ENCODE measurements around the gene LRRIQ1.
"Not testable (repeated sequence)": the region's sequence is repeated elsewhere in the genome, so short reads cannot be mapped to it uniquely, and the experiment has no call there.

Gene LRRIQ1

DNA sequence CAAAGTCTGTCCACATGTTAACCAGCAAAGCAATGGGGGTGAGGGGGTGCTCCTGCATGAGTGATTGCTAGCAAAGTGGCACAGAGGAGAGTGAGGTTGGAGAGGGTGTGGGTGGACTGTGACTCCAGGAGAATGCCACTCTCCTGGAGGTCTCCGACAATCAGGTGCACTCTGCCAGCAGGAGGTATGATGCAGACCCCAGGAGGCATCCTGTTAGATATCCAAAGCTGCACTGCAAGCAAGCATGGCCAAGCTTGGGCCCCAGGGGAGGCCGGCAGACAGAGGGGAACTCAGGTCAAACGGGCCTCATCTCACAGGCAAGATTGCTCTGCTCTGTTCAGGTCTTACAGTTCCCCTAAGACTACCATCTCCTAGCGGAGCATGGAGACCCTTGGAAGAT is 170.4 kb downstream of the LRRIQ1 start:
- Histone ChIP-seq H3K9me3 (ENCODE audit: control insufficient read depth, insufficient read depth, low read depth, low read length) (no peaks in the 10 kb centered on the region), H3K27ac (ENCODE audit: extremely low read depth, low read depth, low read length) (no peak overlapping the region), H3K4me1 (ENCODE audit: control insufficient read depth, insufficient read depth, low read length) (no peaks in the 10 kb centered on the region), H3K36me3 (ENCODE audit: control insufficient read depth in 2 of 2, insufficient read depth in 1 of 2, low read length in 2 of 2) (no peaks in the 10 kb centered on the region), H3K4me3 (ENCODE audit: low read depth, low read length) (no peak overlapping the region)
- ChIA-PET CTCF (no interaction called here), POLR2A (no interaction called here)
- TF ChIP-seq GLI4 (tag by site-specific recombination; IDR thresholded peaks at IDR 0.05) = no peak
- TF ChIP-seq GLIS1 (tag by site-specific recombination; IDR thresholded peaks at IDR 0.05) = peak; percentile 95
- no peak for TF ChIP-seq ZNF114 (tag by site-specific recombination; IDR thresholded peaks at IDR 0.05)
- TF ChIP-seq, protein P1, sequence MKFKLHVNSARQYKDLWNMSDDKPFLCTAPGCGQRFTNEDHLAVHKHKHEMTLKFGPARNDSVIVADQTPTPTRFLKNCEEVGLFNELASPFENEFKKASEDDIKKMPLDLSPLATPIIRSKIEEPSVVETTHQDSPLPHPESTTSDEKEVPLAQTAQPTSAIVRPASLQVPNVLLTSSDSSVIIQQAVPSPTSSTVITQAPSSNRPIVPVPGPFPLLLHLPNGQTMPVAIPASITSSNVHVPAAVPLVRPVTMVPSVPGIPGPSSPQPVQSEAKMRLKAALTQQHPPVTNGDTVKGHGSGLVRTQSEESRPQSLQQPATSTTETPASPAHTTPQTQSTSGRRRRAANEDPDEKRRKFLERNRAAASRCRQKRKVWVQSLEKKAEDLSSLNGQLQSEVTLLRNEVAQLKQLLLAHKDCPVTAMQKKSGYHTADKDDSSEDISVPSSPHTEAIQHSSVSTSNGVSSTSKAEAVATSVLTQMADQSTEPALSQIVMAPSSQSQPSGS (tag by site-specific recombination; IDR thresholded peaks at IDR 0.05; ENCODE audit: low read depth) = no peak
- no peak for TF ChIP-seq OVOL3 (tag by site-specific recombination; IDR thresholded peaks at IDR 0.05)
- TF ChIP-seq ZNF140 (tag by site-specific recombination; IDR thresholded peaks at IDR 0.05) = no peak
- TF ChIP-seq, protein P2, sequence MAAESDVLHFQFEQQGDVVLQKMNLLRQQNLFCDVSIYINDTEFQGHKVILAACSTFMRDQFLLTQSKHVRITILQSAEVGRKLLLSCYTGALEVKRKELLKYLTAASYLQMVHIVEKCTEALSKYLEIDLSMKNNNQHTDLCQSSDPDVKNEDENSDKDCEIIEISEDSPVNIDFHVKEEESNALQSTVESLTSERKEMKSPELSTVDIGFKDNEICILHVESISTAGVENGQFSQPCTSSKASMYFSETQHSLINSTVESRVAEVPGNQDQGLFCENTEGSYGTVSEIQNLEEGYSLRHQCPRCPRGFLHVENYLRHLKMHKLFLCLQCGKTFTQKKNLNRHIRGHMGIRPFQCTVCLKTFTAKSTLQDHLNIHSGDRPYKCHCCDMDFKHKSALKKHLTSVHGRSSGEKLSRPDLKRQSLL (tag by site-specific recombination; IDR thresholded peaks at IDR 0.05) = no peak
- no peak for TF ChIP-seq ZNF202 (tag by site-specific recombination; IDR thresholded peaks at IDR 0.05; ENCODE audit: borderline replicate concordance)
- no peak for TF ChIP-seq ZNF274 (IDR thresholded peaks at IDR 0.05; ENCODE audit: low read length)
- no peak for TF ChIP-seq ZNF274 (tag by site-specific recombination; IDR thresholded peaks at IDR 0.05; ENCODE audit: borderline replicate concordance)

DNA sequence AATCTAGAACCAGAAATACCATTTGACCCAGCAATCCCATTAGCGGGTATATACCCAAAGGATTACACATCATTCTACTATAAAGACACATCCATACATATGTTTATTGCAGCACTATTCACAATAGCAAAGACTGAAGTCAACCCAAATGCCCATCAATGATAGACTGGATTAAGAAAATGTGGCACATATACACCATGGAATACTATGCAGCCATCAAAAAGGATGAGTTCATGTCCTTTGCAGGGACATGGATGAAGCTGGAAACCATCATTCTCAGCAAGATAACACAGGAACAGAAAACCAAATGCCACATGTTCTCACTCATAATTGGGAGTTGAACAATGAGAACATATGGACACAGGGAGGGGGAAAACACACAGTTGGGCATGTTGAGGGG is 188.2 kb downstream of the LRRIQ1 start:
- H3K36me3 ChIP-seq (ENCODE audit: control insufficient read depth in 2 of 2, insufficient read depth in 1 of 2, low read length in 2 of 2); H3K4me1 ChIP-seq (ENCODE audit: control insufficient read depth, insufficient read depth, low read length); POLR2A ChIA-PET; H3K4me3 ChIP-seq (ENCODE audit: low read depth, low read length); H3K27ac ChIP-seq (ENCODE audit: extremely low read depth, low read depth, low read length); H3K9me3 ChIP-seq (ENCODE audit: control insufficient read depth, insufficient read depth, low read depth, low read length); CTCF ChIA-PET: not testable (repeated sequence)
- TF ChIP-seq ZNF146 (tag by site-specific recombination; IDR thresholded peaks at IDR 0.05) = peak; percentile 94

DNA sequence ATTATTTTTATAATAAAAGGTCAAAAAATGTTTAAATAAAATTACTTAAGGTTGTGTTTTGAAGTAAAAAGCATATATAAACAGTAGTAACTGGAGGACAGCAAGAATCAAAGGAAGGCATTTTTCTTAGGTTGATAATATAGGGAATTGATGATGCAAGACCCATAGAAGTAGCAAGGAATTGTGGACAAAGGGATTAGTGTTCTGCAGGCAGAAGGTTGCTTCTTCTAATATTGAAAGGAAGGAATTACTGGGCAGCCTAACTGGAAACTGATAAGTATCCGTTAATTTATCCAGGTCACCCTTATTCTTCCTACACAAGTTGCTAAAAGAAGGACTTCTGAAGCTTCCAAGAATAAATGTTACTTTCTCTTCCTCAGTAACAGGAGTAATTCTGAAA is 189.3 kb downstream of the LRRIQ1 start:
- TF ChIP-seq ZBTB1 (tag by site-specific recombination; IDR thresholded peaks at IDR 0.05) = no peak
- TF ChIP-seq ZBTB8A (tag by site-specific recombination; IDR thresholded peaks at IDR 0.05) = no peak
- no peak for TF ChIP-seq ZNF350 (tag by site-specific recombination; IDR thresholded peaks at IDR 0.05)
- POLR2A ChIA-PET = no interaction called here
- Histone ChIP-seq H3K4me3 (ENCODE audit: low read depth, low read length) (no peak overlapping the region), H3K36me3 (ENCODE audit: control insufficient read depth in 2 of 2, insufficient read depth in 1 of 2, low read length in 2 of 2) (no peaks in the 10 kb centered on the region), H3K4me1 (ENCODE audit: control insufficient read depth, insufficient read depth, low read length) (no peaks in the 10 kb centered on the region), H3K9me3 (ENCODE audit: control insufficient read depth, insufficient read depth, low read depth, low read length) (no peaks in the 10 kb centered on the region), H3K27ac (ENCODE audit: extremely low read depth, low read depth, low read length) (no peak overlapping the region)
- CTCF ChIA-PET = no interaction called here

DNA sequence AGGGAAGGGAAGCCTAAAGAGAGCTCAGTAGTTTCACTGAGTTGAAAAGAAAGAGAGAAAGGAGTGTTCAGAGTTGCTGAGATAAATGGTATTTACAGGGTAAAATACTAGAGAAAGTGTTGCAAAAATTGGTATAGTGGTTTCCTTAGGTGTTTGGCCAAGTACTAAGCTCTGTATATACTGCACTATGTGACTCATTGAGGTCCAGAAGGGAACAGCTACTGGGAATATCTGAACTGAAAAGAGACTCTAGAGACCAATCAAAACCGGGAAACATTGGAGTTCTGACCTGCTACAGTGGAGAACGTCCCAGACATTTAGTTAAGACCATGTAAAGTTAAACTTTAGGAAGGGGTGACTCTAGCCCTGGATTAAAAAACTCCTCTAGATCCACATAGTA is 201.2 kb downstream of the LRRIQ1 start:
- CTCF ChIA-PET = no interaction called here

More for the DNA sequence above, 201.2 kb downstream of the LRRIQ1 start:
- H3K36me3 ChIP-seq (ENCODE audit: control insufficient read depth in 2 of 2, insufficient read depth in 1 of 2, low read length in 2 of 2) = no peaks in the 10 kb centered on the region
- no peaks in the 10 kb centered on the region for H3K4me1 ChIP-seq (ENCODE audit: control insufficient read depth, insufficient read depth, low read length)
- H3K4me3 ChIP-seq (ENCODE audit: low read depth, low read length) = no peak overlapping the region
- no peak for TF ChIP-seq ZFP69B (tag by site-specific recombination; IDR thresholded peaks at IDR 0.05)
- no peak for TF ChIP-seq HOXA7 (CRISPR knock-in tag; IDR thresholded peaks at IDR 0.05; ENCODE audit: borderline replicate concordance)
- no peak for TF ChIP-seq ZNF623 (tag by site-specific recombination; IDR thresholded peaks at IDR 0.05)
- no peak for TF ChIP-seq ZNF140 (tag by site-specific recombination; IDR thresholded peaks at IDR 0.05)
- TF ChIP-seq ZNF791 (tag by site-specific recombination; IDR thresholded peaks at IDR 0.05) = no peak
- no peak for TF ChIP-seq ZNF174 (tag by site-specific recombination; IDR thresholded peaks at IDR 0.05)
- no peak for TF ChIP-seq ZNF335 (tag by site-specific recombination; conservative IDR thresholded peaks at IDR 0.05)
- H3K27ac ChIP-seq (ENCODE audit: extremely low read depth, low read depth, low read length) = no peak overlapping the region
- no peaks in the 10 kb centered on the region for H3K9me3 ChIP-seq (ENCODE audit: control insufficient read depth, insufficient read depth, low read depth, low read length)
- POLR2A ChIA-PET = no interaction called here
